HepG2 (cell line): ENCODE results near the gene PREX1. TPM values are rescaled to one million over a fixed set of nuclear protein-coding genes. Genes with fewer than 3 reads are reported as not detected.

ENCODE experiments used
- ATAC-seq: fragments of 200-7000 bp; cut with Tn5 transposase; 3 replicates; pipeline ENCODE4 v1.9.1; 2020; ENCODE audit warnings: mild to moderate bottlenecking, moderate library complexity
- BruUV-seq: library from RNA; stranded (reverse); fragments of 400-500 nt; replicated peaks from 2 replicates; lab custom pipeline; 2021; lab: Mats Ljungman, UMichigan
- CTCF ChIA-PET: fragments of 300-600 bp; formaldehyde crosslinking; extraction: SDS; loops from one replicate; lab custom pipeline; 2021; ENCODE audit warnings: low total read pairs, inconsistent platforms, low intra/inter-chr PET ratio; lab: Yijun Ruan, JAX
- POLR2A ChIA-PET: fragments of 350-600 bp; sonication (Branson Sonifier 250); formaldehyde crosslinking; loops from one replicate; lab custom pipeline; 2020; ENCODE audit warnings: antibody characterized with exemption, inconsistent platforms; lab: Yijun Ruan, JAX
- DNase-seq: peaks from one replicate; pipeline ENCODE4 v3.0.0-alpha.2; 2015; ENCODE audit warnings: low spot score
- FAIRE-seq: peaks from 3 replicates; lab custom pipeline; 2011; peaks lifted over from hg19 to GRCh38; lab: Jason Lieb, UNC
- H2AFZ ChIP-seq: one replicate; pipeline ENCODE4 v1.6.1; 2011; ENCODE audit warnings: low read length, inconsistent platforms
- H3K27ac ChIP-seq: fragments of 300-600 bp; 3 replicates; pipeline ENCODE4 v1.8.0; 2011; ENCODE audit warnings: mixed run types, mild to moderate bottlenecking, mixed read lengths, low read length, inconsistent platforms; ENCODE audit not compliant: insufficient read depth; ENCODE audit errors: extremely low read length
- H3K27me3 ChIP-seq, 2 experiments: fragments of 200-600 bp in 1 of 2; 2 replicates in 1 of 2; 3 replicates in 1 of 2; pipeline versions ENCODE4 v1.6.0 to v1.8.0; 2011; ENCODE audit warnings: low read length in 2 of 2, mild to moderate bottlenecking in 2 of 2, moderate library complexity in 2 of 2, inconsistent platforms in 1 of 2; ENCODE audit not compliant: insufficient read depth in 2 of 2, control insufficient read depth in 1 of 2
- H3K36me3 ChIP-seq, 2 experiments: fragments of 200-600 bp in 1 of 2; replicated peaks in 1 of 2; 2 replicates in 1 of 2; 3 replicates in 1 of 2; pipeline versions ENCODE4 v1.5.1 to v1.8.0; 2011; ENCODE audit warnings: low read length in 2 of 2, inconsistent platforms in 1 of 2; ENCODE audit not compliant: insufficient read depth in 2 of 2, control insufficient read depth in 1 of 2
- H3K4me1 ChIP-seq: 2 replicates; pipeline ENCODE4 v1.5.1; 2012; ENCODE audit warnings: low read length, inconsistent platforms; ENCODE audit not compliant: insufficient read depth
- H3K4me2 ChIP-seq: 2 replicates; pipeline ENCODE4 v1.6.0; 2011; ENCODE audit warnings: low read depth, low read length, inconsistent platforms
- H3K4me3 ChIP-seq, 3 experiments: fragments of 200-600 bp in 1 of 3; sonication (generic), shearing (Covaris generic) in 1 of 3; replicated peaks in 1 of 3; 2 replicates each; pipeline ENCODE4 v1.5.1; 2011 to 2016; ENCODE audit warnings: low read length in 3 of 3, inconsistent platforms in 2 of 3, low read depth in 2 of 3, mild to moderate bottlenecking in 2 of 3, control low read depth in 1 of 3, mixed read lengths in 1 of 3; ENCODE audit not compliant: insufficient read depth in 1 of 3
- H3K79me2 ChIP-seq: one replicate; pipeline ENCODE4 v1.6.1; 2011; ENCODE audit warnings: low read length, inconsistent platforms; ENCODE audit not compliant: insufficient read depth
- H3K9ac ChIP-seq: 2 replicates; pipeline ENCODE4 v1.6.0; 2011; ENCODE audit warnings: mild to moderate bottlenecking, low read depth, low read length, inconsistent platforms; ENCODE audit not compliant: insufficient read depth
- H3K9me3 ChIP-seq: 2 replicates; pipeline ENCODE4 v1.5.1; 2012; ENCODE audit warnings: mild to moderate bottlenecking, low read length
- H4K20me1 ChIP-seq: 2 replicates; pipeline ENCODE4 v1.6.0; 2011; ENCODE audit warnings: inconsistent platforms, mild to moderate bottlenecking, low read length, moderate library complexity; ENCODE audit not compliant: insufficient read depth
- CSRNP1 ChIP-seq: sonication (generic); formaldehyde crosslinking; IDR thresholded peaks from 2 replicates; pipeline ENCODE4 v1.8.1; 2023; ENCODE audit warnings: mild to moderate bottlenecking, missing genetic modification reagents
- DMTF1 ChIP-seq: sonication (generic); formaldehyde crosslinking; IDR thresholded peaks from 2 replicates; pipeline ENCODE4 v1.4.0; 2020; ENCODE audit warnings: mild to moderate bottlenecking, missing genetic modification reagents
- IKZF5 ChIP-seq: IDR thresholded peaks from 2 replicates; pipeline ENCODE4 v1.6.1; 2018; ENCODE audit warnings: missing genetic modification reagents, mild to moderate bottlenecking, missing compliant biosample characterization
- RAD51 ChIP-seq: fragments of 450-650 bp; IDR thresholded peaks from 2 replicates; pipeline ENCODE4 v1.6.1; 2016; ENCODE audit warnings: borderline replicate concordance
- ZNF441 ChIP-seq: sonication (generic); formaldehyde crosslinking; IDR thresholded peaks from 2 replicates; pipeline ENCODE4 v1.7.0; 2021; ENCODE audit warnings: missing genetic modification reagents, borderline replicate concordance
- WGBS: methylation state at CpG from one replicate; pipeline ENCODE4 v1.1.6; 2017; ENCODE audit warnings: low lambda C conversion rate; 5-methylcytosine and 5-hydroxymethylcytosine counted together
- in situ Hi-C: cut with HindIII; loops from 2 replicates; pipeline ENCODE4 v1.10.0; 2017; ENCODE audit warnings: low pct_unique_long_range_greater_than_20kb; ENCODE audit not compliant: extremely low pct_ligation_motif_present
- intact Hi-C: fragments of 100-400 bp; cut with micrococcal nuclease; formaldehyde crosslinking; loops from one replicate; pipeline ENCODE4 v1.10.0; 2022; ENCODE audit not compliant: unreplicated experiment
- polyA plus RNA-seq, 8 experiments: library from polyadenylated mRNA; depleted of rRNA in 3 of 8; stranded (reverse) in 7 of 8; unstranded in 1 of 8; fragments of >200 nt; fragmentation: Illumina TruSeq in 4 of 8; extraction: Trizol in 4 of 8; gene quantifications; 2 replicates each; pipeline versions ENCODE4 v1.2.1 to v1.2.3, GENCODE V29; 2011 to 2016; ENCODE audit warnings: low read depth in 4 of 8, missing spikeins in 1 of 8, mixed read lengths in 1 of 8; ENCODE audit not compliant: insufficient read depth in 1 of 8
- total RNA-seq, 5 experiments: library from RNA; depleted of rRNA; stranded (reverse); fragments of >200 nt; fragmentation: Illumina TruSeq; extraction: Trizol; gene quantifications; 2 replicates each; pipeline ENCODE4 v1.2.3, GENCODE V29; 2016; ENCODE audit warnings: low read depth in 1 of 5

Gene PREX1
- total and polyA plus RNA-seq, 2 of the 13 experiments (the other 11 are each of a cell fraction or from before 2014, with no cell fraction given): 0.02 to 0.04 TPM

GRCh38 chr20:48750376-48750775 lies 77.4 kb downstream of the PREX1 start:
- CTCF ChIA-PET: no interaction called here
- H2AFZ ChIP-seq: no peak overlapping the region
- H3K27ac ChIP-seq: no peak overlapping the region
- WGBS: 46% methylated on average over 3 of the region's 3 CpGs
- TF ChIP-seq RAD51 (no peak), ZNF441 (CRISPR knock-in tag) (no peak), DMTF1 (CRISPR knock-in tag) (no peak), CSRNP1 (CRISPR knock-in tag) (no peak), IKZF5 (CRISPR knock-in tag) (no peak)
- TF ChIP-seq, all 625 proteins: peak for 0
- BruUV-seq: no TSS peak
- H3K4me3 ChIP-seq: no peak overlapping the region
- no peak overlapping the region for H3K9ac ChIP-seq
- no peak for ATAC-seq
- POLR2A ChIA-PET: no interaction called here
- no peak overlapping the region for H3K4me2 ChIP-seq
- in situ Hi-C loops (no loop called here), intact Hi-C loops (no loop called here)
- H3K36me3 ChIP-seq: no peaks in the 10 kb centered on the region
- H3K79me2 ChIP-seq: no peaks in the 10 kb centered on the region
- DNase-seq: no peak
- no peaks in the 10 kb centered on the region for H3K9me3 ChIP-seq
- no peaks in the 10 kb centered on the region; the same call in 1 of the 2 replicates for H4K20me1 ChIP-seq
- peaks cover 7 to 43% of the 10 kb centered on the region in 2 experiments; a peak in 3 of 5 replicates for H3K27me3 ChIP-seq
- FAIRE-seq: no peak
- H3K4me1 ChIP-seq: peaks cover 6% of the 10 kb centered on the region
